Activated T-cell treated with anti-CD3 and anti-CD28 coated beads, Interleukin-2, amount 50 U/mL, for 72 hours (primary cell): ENCODE measurements around the gene REXO4. TPM values are rescaled to one million over a fixed set of nuclear protein-coding genes. Genes with fewer than 3 reads are reported as not detected.

Experiments
- ATAC-seq, 2 donors: fragments of 150-1000 bp; cut with Tn5 transposase; replicated peaks in 1 of 2; 2 replicates each; pipeline ENCODE4 v1.10.0; 2021; ENCODE audit warnings: moderate library complexity in 2 of 2, mild to moderate bottlenecking in 1 of 2
- DNase-seq, 2 donors: peaks; one replicate each; pipeline ENCODE4 v3.0.0; 2021 to 2022; ENCODE audit warnings: mixed read lengths in 1 of 2
- H3K27ac Mint-ChIP-seq: one replicate; pipeline ENCODE4 v1.8.0; 2022; ENCODE audit warnings: mild to moderate bottlenecking, moderate library complexity, mixed read lengths
- H3K27me3 Mint-ChIP-seq: one replicate; pipeline ENCODE4 v1.8.0; 2022; ENCODE audit warnings: low read depth, mixed read lengths
- H3K36me3 Mint-ChIP-seq, 2 donors: one replicate each; pipeline ENCODE4 v1.8.0; 2022; ENCODE audit warnings: mixed read lengths in 2 of 2, mild to moderate bottlenecking in 1 of 2; ENCODE audit not compliant: insufficient read depth in 2 of 2
- H3K4me1 Mint-ChIP-seq: one replicate; pipeline ENCODE4 v1.8.0; 2022; ENCODE audit warnings: low read depth, mixed read lengths
- H3K4me3 Mint-ChIP-seq, 2 donors: one replicate each; pipeline ENCODE4 v1.8.0; 2022; ENCODE audit warnings: mild to moderate bottlenecking in 2 of 2, mixed read lengths in 2 of 2, moderate library complexity in 2 of 2
- H3K9me3 Mint-ChIP-seq, 2 donors: one replicate each; pipeline ENCODE4 v1.8.0; 2022; ENCODE audit warnings: mixed read lengths in 2 of 2
- total RNA-seq, 2 donors: library from RNA; stranded (reverse); gene quantifications; one replicate each; pipeline ENCODE4 v1.2.3, GENCODE V29; 2022

REXO4 gene
- total RNA-seq, 2 donors from 2014 or later: 22.9 to 25.0 TPM

GRCh38 chr9:133440874-133441273, 23.1 kb upstream of the REXO4 start:
- H3K4me1 Mint-ChIP-seq: peaks cover 7% of the 10 kb centered on the region
- no peak overlapping the region for H3K4me3 Mint-ChIP-seq
- H3K27me3 Mint-ChIP-seq: no peaks in the 10 kb centered on the region
- no peaks in the 10 kb centered on the region for H3K36me3 Mint-ChIP-seq
- DNase-seq (no peak), ATAC-seq (no peak)
- no peak overlapping the region for H3K27ac Mint-ChIP-seq
- H3K9me3 Mint-ChIP-seq: no peaks in the 10 kb centered on the region

GRCh38 chr9:133439337-133439736, 21.5 kb upstream of the REXO4 start:
- Mint-ChIP-seq H3K9me3 (no peaks in the 10 kb centered on the region), H3K4me3 (peak overlapping the region in 1 of 2 donors; percentile 33), H3K4me1 (peaks cover 7% of the 10 kb centered on the region), H3K36me3 (no peaks in the 10 kb centered on the region), H3K27me3 (no peaks in the 10 kb centered on the region), H3K27ac (no peak overlapping the region)
- ATAC-seq (peak; percentile 65 to 77), DNase-seq (no peak)

GRCh38 chr9:133437753-133438531, 20.1 kb upstream of the REXO4 start:
- ATAC-seq: peak; percentile 30 to 31

GRCh38 chr9:133436681-133437080, 18.9 kb upstream of the REXO4 start:
- Mint-ChIP-seq H3K27me3 (no peaks in the 10 kb centered on the region), H3K4me1 (peaks cover 7% of the 10 kb centered on the region), H3K36me3 (no peaks in the 10 kb centered on the region), H3K4me3 (no peak overlapping the region), H3K27ac (no peak overlapping the region), H3K9me3 (no peaks in the 10 kb centered on the region)
- ATAC-seq (no peak), DNase-seq (no peak)

More at GRCh38 chr9:133437753-133438531, 20.1 kb upstream of the REXO4 start:
- Mint-ChIP-seq H3K27me3 (no peaks in the 10 kb centered on the region), H3K4me3 (no peak overlapping the region), H3K36me3 (no peaks in the 10 kb centered on the region), H3K9me3 (no peaks in the 10 kb centered on the region), H3K27ac (no peak overlapping the region), H3K4me1 (peaks cover 7% of the 10 kb centered on the region)
- no peak for DNase-seq

GRCh38 chr9:133433351-133433843, 15.6 kb upstream of the REXO4 start:
- Mint-ChIP-seq H3K27me3 (peaks cover 8% of the 10 kb centered on the region), H3K27ac (no peak overlapping the region), H3K9me3 (no peaks in the 10 kb centered on the region), H3K4me1 (no peaks in the 10 kb centered on the region), H3K4me3 (no peak overlapping the region), H3K36me3 (no peaks in the 10 kb centered on the region)
- no peak for ATAC-seq
- no peak for DNase-seq

GRCh38 chr9:133430244-133430643, 12.4 kb upstream of the REXO4 start:
- Mint-ChIP-seq H3K9me3 (no peaks in the 10 kb centered on the region), H3K4me3 (no peak overlapping the region), H3K27ac (no peak overlapping the region), H3K36me3 (no peaks in the 10 kb centered on the region), H3K4me1 (no peaks in the 10 kb centered on the region), H3K27me3 (peaks cover 31% of the 10 kb centered on the region)
- ATAC-seq (no peak), DNase-seq (no peak)

GRCh38 chr9:133429641-133430161, 11.9 kb upstream of the REXO4 start:
- DNase-seq: peak; percentile 26 to 29

GRCh38 chr9:133429214-133429613, 11.4 kb upstream of the REXO4 start:
- ATAC-seq: no peak
- H3K4me3 Mint-ChIP-seq: peak overlapping the region in 1 of 2 donors; percentile 70
- DNase-seq: no peak
- H3K27ac Mint-ChIP-seq: no peak overlapping the region
- H3K4me1 Mint-ChIP-seq: no peaks in the 10 kb centered on the region
- no peaks in the 10 kb centered on the region for H3K36me3 Mint-ChIP-seq
- H3K9me3 Mint-ChIP-seq: no peaks in the 10 kb centered on the region
- peaks cover 31% of the 10 kb centered on the region for H3K27me3 Mint-ChIP-seq

More at GRCh38 chr9:133429641-133430161, 11.9 kb upstream of the REXO4 start:
- Mint-ChIP-seq H3K27ac (no peak overlapping the region), H3K9me3 (no peaks in the 10 kb centered on the region), H3K36me3 (no peaks in the 10 kb centered on the region), H3K4me1 (no peaks in the 10 kb centered on the region), H3K27me3 (peaks cover 31% of the 10 kb centered on the region), H3K4me3 (peak overlapping the region; percentile 48 to 70)
- peak; percentile 40 to 64 for ATAC-seq

GRCh38 chr9:133428617-133429101, 10.8 kb upstream of the REXO4 start:
- DNase-seq (no peak), ATAC-seq (peak; percentile 52 to 63)
- H3K27me3 Mint-ChIP-seq: peaks cover 31% of the 10 kb centered on the region
- H3K4me3 Mint-ChIP-seq: peak overlapping the region; percentile 39 to 54
- H3K27ac Mint-ChIP-seq: no peak overlapping the region
- no peaks in the 10 kb centered on the region for H3K9me3 Mint-ChIP-seq
- no peaks in the 10 kb centered on the region for H3K36me3 Mint-ChIP-seq
- H3K4me1 Mint-ChIP-seq: no peaks in the 10 kb centered on the region

GRCh38 chr9:133427658-133428348, 10.0 kb upstream of the REXO4 start:
- ATAC-seq: no peak
- no peak for DNase-seq
- H3K27ac Mint-ChIP-seq: no peak overlapping the region
- no peaks in the 10 kb centered on the region for H3K9me3 Mint-ChIP-seq
- peak overlapping the region; percentile 46 to 73 for H3K4me3 Mint-ChIP-seq
- H3K4me1 Mint-ChIP-seq: peaks cover 2% of the 10 kb centered on the region
- H3K27me3 Mint-ChIP-seq: peaks cover 31% of the 10 kb centered on the region
- H3K36me3 Mint-ChIP-seq: no peaks in the 10 kb centered on the region

GRCh38 chr9:133426011-133426410, 8.2 kb upstream of the REXO4 start:
- Mint-ChIP-seq H3K27me3 (peaks cover 31% of the 10 kb centered on the region), H3K27ac (no peak overlapping the region), H3K4me3 (no peak overlapping the region), H3K4me1 (peaks cover 18% of the 10 kb centered on the region), H3K36me3 (no peaks in the 10 kb centered on the region), H3K9me3 (no peaks in the 10 kb centered on the region)
- ATAC-seq: no peak
- no peak for DNase-seq

GRCh38 chr9:133425049-133425632, 7.3 kb upstream of the REXO4 start:
- DNase-seq (no peak), ATAC-seq (no peak)
- Mint-ChIP-seq H3K27ac (no peak overlapping the region), H3K27me3 (peaks cover 31% of the 10 kb centered on the region), H3K4me1 (peaks cover 27% of the 10 kb centered on the region), H3K4me3 (no peak overlapping the region), H3K36me3 (no peaks in the 10 kb centered on the region), H3K9me3 (no peaks in the 10 kb centered on the region)

- H3K27me3 Mint-ChIP-seq: peaks cover 24% of the 10 kb centered on the region
- H3K36me3 Mint-ChIP-seq: no peaks in the 10 kb centered on the region
- H3K4me3 Mint-ChIP-seq: no peak overlapping the region
Measured at GRCh38 chr9:133424187-133424586, 6.4 kb upstream of the REXO4 start.

More at GRCh38 chr9:133424187-133424586, 6.4 kb upstream of the REXO4 start:
- ATAC-seq: no peak
- H3K9me3 Mint-ChIP-seq: no peaks in the 10 kb centered on the region
- peaks cover 33% of the 10 kb centered on the region for H3K4me1 Mint-ChIP-seq
- no peak overlapping the region for H3K27ac Mint-ChIP-seq
- DNase-seq: no peak
